Type B pancreatic cell (in vitro differentiated cells): Measurements from ENCODE around the gene CFAP57. TPM values are rescaled to one million over a fixed set of nuclear protein-coding genes. Genes with fewer than 3 reads are reported as not detected.

Experiments
- DNase-seq: peaks from one replicate; pipeline ENCODE4 v3.0.0; 2021; ENCODE audit warnings: mixed read lengths; ENCODE audit not compliant: unreplicated experiment; ENCODE audit errors: extremely low spot score
- H3K27ac Mint-ChIP-seq: 2 replicates; pipeline ENCODE4 v1.8.0; 2021; ENCODE audit warnings: mild to moderate bottlenecking, mixed read lengths
- H3K27me3 Mint-ChIP-seq: 2 replicates; pipeline ENCODE4 v1.8.0; 2021; ENCODE audit warnings: mixed read lengths
- H3K36me3 Mint-ChIP-seq: 2 replicates; pipeline ENCODE4 v1.8.0; 2021; ENCODE audit warnings: mixed read lengths
- H3K4me1 Mint-ChIP-seq: one replicate; pipeline ENCODE4 v1.8.0; 2021; ENCODE audit warnings: mixed read lengths; ENCODE audit not compliant: unreplicated experiment
- H3K4me3 Mint-ChIP-seq: 2 replicates; pipeline ENCODE4 v1.8.0; 2021; ENCODE audit warnings: mild to moderate bottlenecking, mixed read lengths
- H3K9me3 Mint-ChIP-seq: 2 replicates; pipeline ENCODE4 v1.8.0; 2021; ENCODE audit warnings: mixed read lengths
- CTCF ChIP-seq: fragments of 200-600 bp; sonication (generic); conservative IDR thresholded peaks from 2 replicates; pipeline ENCODE4 v1.5.0; 2021; ENCODE audit warnings: antibody characterized with exemption, mild to moderate bottlenecking
- total RNA-seq: library from RNA; stranded (reverse); gene quantifications from 2 replicates; pipeline ENCODE4 v1.2.1, GENCODE V29; 2021; ENCODE audit warnings: low replicate concordance

The CFAP57 gene
- total RNA-seq, 1 donor from 2014 or later = 1.8 TPM

- Mint-ChIP-seq H3K27me3 (peaks cover 7% of the 10 kb centered on the region), H3K36me3 (no peaks in the 10 kb centered on the region)
These were observed 18.7 kb upstream of the CFAP57 start for GRCh38 chr1:43153443-43153842.

GRCh38 chr1:43156026-43156425 is 16.1 kb upstream of the CFAP57 start:
- Mint-ChIP-seq H3K27ac (no peak overlapping the region), H3K4me3 (no peak overlapping the region), H3K9me3 (peaks cover 3% of the 10 kb centered on the region), H3K36me3 (no peaks in the 10 kb centered on the region), H3K4me1 (no peaks in the 10 kb centered on the region), H3K27me3 (no peaks in the 10 kb centered on the region)
- TF ChIP-seq CTCF = no peak
- DNase-seq = no peak

More at GRCh38 chr1:43153443-43153842, 18.7 kb upstream of the CFAP57 start:
- Mint-ChIP-seq H3K27ac (no peak overlapping the region), H3K4me1 (peaks cover 7% of the 10 kb centered on the region), H3K9me3 (no peaks in the 10 kb centered on the region), H3K4me3 (no peak overlapping the region)
- DNase-seq = no peak
- no peak for TF ChIP-seq CTCF

GRCh38 chr1:43165162-43165561 is 7.0 kb upstream of the CFAP57 start:
- TF ChIP-seq CTCF = no peak
- no peak for DNase-seq
- no peak overlapping the region for H3K4me3 Mint-ChIP-seq
- no peaks in the 10 kb centered on the region for H3K27me3 Mint-ChIP-seq
- H3K36me3 Mint-ChIP-seq = peaks cover 33% of the 10 kb centered on the region
- H3K27ac Mint-ChIP-seq = no peak overlapping the region
- H3K9me3 Mint-ChIP-seq = peaks cover 3% of the 10 kb centered on the region
- H3K4me1 Mint-ChIP-seq = no peaks in the 10 kb centered on the region

DNA sequence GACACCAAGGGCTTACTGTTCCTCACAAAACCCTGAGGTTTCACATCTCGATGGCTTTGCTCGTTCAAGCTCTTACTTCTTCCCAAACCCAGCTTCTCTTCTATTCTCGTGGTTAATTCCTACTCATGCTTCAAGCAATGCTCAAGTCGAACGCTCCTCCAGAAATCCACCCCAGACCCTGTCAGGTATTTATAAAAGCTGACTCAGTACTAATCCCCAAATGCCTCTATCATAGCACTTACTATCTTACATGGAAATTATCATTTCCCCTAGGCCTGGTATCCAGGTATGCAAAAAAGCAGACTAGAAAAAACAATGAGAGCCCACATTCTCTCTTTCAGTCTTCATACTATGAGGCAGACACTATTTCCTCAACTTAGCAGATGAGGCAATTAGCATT is 6.4 kb upstream of the CFAP57 start:
- no peak for DNase-seq
- no peaks in the 10 kb centered on the region for H3K9me3 Mint-ChIP-seq
- no peak for TF ChIP-seq CTCF
- no peak overlapping the region for H3K4me3 Mint-ChIP-seq
- H3K4me1 Mint-ChIP-seq = peaks cover 2% of the 10 kb centered on the region
- no peaks in the 10 kb centered on the region for H3K27me3 Mint-ChIP-seq
- peaks cover 34% of the 10 kb centered on the region for H3K36me3 Mint-ChIP-seq
- H3K27ac Mint-ChIP-seq = no peak overlapping the region

- H3K36me3 Mint-ChIP-seq = peaks cover 21% of the 10 kb centered on the region
- no peaks in the 10 kb centered on the region for H3K9me3 Mint-ChIP-seq
- TF ChIP-seq CTCF = no peak
- peaks cover 11% of the 10 kb centered on the region for H3K4me1 Mint-ChIP-seq
- DNase-seq = no peak
- H3K27me3 Mint-ChIP-seq = peaks cover 11% of the 10 kb centered on the region
- peak overlapping the region; percentile 99 for H3K4me3 Mint-ChIP-seq
- H3K27ac Mint-ChIP-seq = peak overlapping the region; percentile 93
These were observed 736 bp upstream of the CFAP57 start for GRCh38 chr1:43171312-43171875.
